Retinal pigment epithelial cell (primary cell): Measurements from ENCODE around the gene ITGA4.
A peak's percentile ranks its signal among the peaks of the same experiment; 100 is the strongest.

Source experiments
- DNase-seq: peaks from one replicate; pipeline ENCODE4 v3.0.0-alpha.2; 2010; ENCODE audit warnings: low read depth
- H3K4me3 ChIP-seq: 2 replicates; pipeline ENCODE4 v1.5.1; 2011; ENCODE audit warnings: mild to moderate bottlenecking, low read length, control low read depth, moderate library complexity
- CTCF ChIP-seq: conservative IDR thresholded peaks from 2 replicates; pipeline ENCODE4 v1.5.1; 2011; ENCODE audit warnings: low read depth, low read length, control low read depth, inconsistent platforms

ITGA4 gene

GRCh38 chr2:181581534-181581933 lies 124.3 kb downstream of the ITGA4 start:
- peak; percentile 29 for TF ChIP-seq CTCF
- H3K4me3 ChIP-seq: no peak overlapping the region
- no peak for DNase-seq

GRCh38 chr2:181585732-181586131 lies 128.5 kb downstream of the ITGA4 start:
- no peak overlapping the region for H3K4me3 ChIP-seq
- no peak for DNase-seq
- no peak for TF ChIP-seq CTCF
